SU-DHL-6 (cell line): ENCODE measurements around the gene PRR20G.

ENCODE experiments used
- CTCF ChIP-seq: fragments of 200-600 bp; sonication (generic); IDR thresholded peaks from one replicate; pipeline ENCODE4 v1.5.1; 2017; ENCODE audit warnings: antibody characterized with exemption, mild to moderate bottlenecking, low read length, moderate library complexity; ENCODE audit not compliant: insufficient read depth, poor library complexity, severe bottlenecking
- EZH2phosphoT487 ChIP-seq: fragments of 200-600 bp; sonication (generic), shearing (Covaris generic); conservative IDR thresholded peaks from 2 replicates; pipeline ENCODE4 v1.6.1; 2018; ENCODE audit warnings: mild to moderate bottlenecking, antibody characterized with exemption, low read length, moderate library complexity, mixed read lengths

DNA sequence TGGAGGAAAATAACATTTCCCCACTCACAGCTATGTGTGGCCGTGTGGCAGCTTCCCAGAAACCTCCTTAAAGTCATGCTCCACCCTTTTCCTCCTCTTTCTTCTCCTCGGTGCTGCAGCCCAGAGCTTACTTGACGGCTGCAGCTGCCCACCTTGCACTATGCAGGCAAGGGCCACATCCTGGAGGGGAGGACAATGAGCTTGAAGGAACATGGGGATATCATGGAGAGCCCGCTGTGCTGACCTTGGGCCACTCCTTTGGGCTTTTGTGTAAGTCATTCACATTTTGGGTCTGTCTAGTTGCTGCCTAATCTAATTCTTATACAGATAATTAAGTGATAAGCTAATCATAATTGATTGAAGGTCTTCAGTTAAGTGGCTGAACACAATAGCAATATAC lies 28.0 kb downstream of the PRR20G start:
- TF ChIP-seq CTCF = no peak
- TF ChIP-seq EZH2phosphoT487 = no peak
